Measurements from ENCODE around the gene ZFYVE28.
"Not testable (repeated sequence)": the region's sequence is repeated elsewhere in the genome, so short reads cannot be mapped to it uniquely, and the experiment has no call there.

Gene ZFYVE28

GRCh38 chr4:2446656-2447564 is 28.5 kb upstream of the ZFYVE28 start:
- DNase-seq, result no peak

DNA sequence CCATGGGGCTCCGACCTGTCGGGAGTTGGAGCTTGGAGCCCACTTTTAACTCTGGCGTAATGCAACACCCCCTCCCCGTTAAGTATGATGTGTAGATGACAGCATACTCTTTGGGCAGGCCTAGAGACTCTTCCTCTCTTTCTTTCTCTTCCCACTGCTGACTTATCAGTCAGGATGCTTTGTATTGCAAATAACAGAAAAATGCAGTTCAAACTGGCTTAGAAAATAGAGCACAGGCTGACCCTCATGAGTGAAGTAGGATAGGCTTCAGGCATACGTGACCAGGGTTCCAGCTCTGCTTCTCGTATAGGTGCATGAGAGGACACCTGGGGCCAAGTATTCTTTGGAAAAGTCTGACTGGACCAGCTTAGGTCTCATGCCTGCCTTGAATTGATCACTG is 27.1 kb upstream of the ZFYVE28 start:
- no peak for DNase-seq

DNA sequence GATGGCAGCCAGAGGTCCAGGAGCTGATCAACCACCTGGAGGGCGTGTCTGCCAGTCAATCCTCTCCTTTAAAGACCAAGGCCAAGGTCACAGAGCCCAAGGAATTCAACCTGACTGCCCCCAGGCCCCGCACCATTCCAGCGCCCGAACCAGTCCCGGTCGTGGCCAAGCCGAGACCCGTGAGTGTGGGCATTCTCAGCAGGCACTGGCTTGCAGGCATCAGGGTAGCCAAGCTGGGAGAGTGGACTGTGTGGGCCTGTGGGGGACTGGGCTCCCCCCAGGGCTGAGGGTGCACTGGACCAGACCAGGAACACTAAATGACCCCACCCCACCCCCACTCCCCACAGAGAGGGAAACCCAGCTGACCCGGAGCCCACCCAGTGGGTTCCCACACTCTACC is 26.7 kb upstream of the ZFYVE28 start:
- no peak for DNase-seq

- DNase-seq, result no peak
Measured at GRCh38 chr4:2443956-2444740, 25.7 kb upstream of the ZFYVE28 start.

GRCh38 chr4:2443061-2443730 is 24.8 kb upstream of the ZFYVE28 start:
- no peak for DNase-seq

DNA sequence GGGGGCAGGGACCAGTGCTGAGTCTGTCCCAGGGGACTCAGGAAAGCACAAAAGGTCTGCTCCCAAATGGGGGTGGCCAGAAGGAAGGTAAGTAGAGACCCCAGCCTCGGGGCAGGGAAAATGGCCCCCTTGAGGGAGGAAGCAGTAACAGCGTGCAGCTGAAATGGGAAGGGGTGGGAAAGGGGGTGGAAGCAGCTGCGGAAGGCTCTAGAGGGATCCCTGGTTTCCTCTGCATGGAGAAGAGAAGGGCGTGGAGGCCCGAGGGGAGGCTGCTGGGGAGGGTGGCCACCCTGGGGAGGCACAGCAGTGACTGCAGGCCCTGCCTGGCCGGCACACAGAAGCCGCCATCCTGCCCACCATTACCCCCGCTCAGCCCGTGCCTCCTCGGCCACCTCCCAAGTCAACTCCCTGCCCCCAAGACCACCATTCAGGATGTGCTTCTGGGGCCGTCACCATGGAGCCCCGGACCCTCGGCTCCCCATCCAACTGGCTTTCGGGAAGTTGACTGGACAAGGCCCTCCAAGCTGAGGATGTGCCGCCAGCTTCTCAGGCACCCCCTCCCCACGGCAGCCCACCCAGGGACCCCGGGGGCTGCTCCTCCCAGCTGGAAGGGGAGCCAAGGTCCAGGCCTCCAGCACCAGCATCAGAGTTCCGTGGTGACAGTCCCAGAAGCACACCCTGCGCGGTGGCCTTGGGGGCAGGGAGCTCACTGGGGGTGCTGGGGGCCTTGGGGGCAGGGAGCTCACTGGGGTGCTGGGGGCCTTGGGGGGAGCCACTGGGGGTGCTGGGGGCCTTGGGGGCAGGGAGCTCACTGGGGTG is 23.9 kb upstream of the ZFYVE28 start:
- DNase-seq, result no peak

GRCh38 chr4:2441393-2442174 is 23.1 kb upstream of the ZFYVE28 start:
- peak; percentile 60 for DNase-seq

GRCh38 chr4:2438822-2439718 is 20.6 kb upstream of the ZFYVE28 start:
- DNase-seq, result no peak

GRCh38 chr4:2437475-2438215 is 19.2 kb upstream of the ZFYVE28 start:
- no peak for DNase-seq

- DNase-seq, result no peak
Measured at GRCh38 chr4:2436761-2437474, 18.5 kb upstream of the ZFYVE28 start.

- no peak for DNase-seq
Measured at GRCh38 chr4:2436301-2436700, 17.9 kb upstream of the ZFYVE28 start.

GRCh38 chr4:2434420-2434819 is 16.0 kb upstream of the ZFYVE28 start:
- DNase-seq, result no peak

DNA sequence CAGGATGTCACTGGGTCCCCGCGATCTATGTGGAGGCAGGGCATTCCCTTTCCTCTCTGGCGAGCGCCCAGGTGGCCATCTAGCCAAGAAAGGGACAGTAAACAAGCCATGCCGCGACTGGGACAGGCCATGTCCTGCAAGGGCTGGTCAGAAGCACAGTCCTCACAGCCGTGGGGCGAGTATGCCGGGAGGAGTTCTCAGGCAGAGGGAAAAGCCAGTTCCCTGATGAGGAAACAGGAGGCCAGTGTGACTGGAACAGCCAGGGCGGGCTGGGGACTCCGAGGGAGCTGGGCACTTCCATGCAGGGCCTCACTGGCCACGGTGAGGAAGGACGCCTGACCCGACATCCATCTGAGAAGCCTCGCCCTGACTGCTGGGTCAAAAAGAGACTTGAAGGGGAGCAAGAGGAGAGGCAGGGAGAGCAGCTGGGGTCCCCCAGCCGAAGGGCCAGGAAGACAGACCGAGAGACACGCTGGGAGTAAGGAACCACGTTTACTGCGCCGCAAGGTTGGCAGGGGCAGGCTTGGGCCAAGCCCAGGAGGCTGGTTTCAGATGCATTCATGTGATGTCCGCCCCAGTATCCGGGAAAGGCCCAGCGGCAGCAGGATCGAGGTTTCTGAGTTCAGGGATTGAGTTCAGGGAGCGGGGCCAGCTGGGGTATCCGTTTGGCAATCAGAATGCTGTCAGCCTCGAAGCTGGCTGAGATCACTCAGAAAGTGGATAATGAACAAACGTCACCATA is 15.3 kb upstream of the ZFYVE28 start:
- no peak for DNase-seq

DNA sequence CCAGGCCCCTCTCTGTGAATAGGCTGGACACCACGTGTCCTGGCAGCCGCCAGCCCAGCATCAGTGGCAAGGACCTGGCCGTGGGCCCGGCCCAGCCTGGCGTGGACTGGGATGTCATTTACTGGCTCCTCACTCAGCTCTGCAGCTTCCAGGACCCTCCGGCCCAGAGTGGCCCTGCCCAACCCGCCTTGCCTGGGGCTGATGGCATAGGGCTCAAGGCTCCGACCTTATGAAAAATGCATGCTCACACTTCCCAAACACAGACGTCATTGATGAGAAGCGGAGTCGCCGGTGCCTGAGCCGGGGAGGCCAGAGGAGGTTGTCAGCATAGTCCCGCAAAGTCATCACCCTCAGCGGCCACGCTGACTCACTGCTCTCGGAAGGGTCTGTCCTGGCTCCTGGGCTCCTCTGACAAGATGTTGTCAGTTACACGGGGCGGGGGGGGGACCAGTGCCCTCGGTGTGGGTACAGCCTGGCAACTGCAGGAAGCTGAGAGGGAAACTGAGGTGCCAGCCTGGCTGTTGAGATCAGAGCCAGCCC is 14.6 kb upstream of the ZFYVE28 start:
- DNase-seq, result no peak

- no peak for DNase-seq
Measured at GRCh38 chr4:2432004-2432403, 13.6 kb upstream of the ZFYVE28 start.

GRCh38 chr4:2429945-2430757 is 11.7 kb upstream of the ZFYVE28 start:
- DNase-seq, result not testable (repeated sequence)

- no peak for DNase-seq
Measured at GRCh38 chr4:2428496-2429213, 10.2 kb upstream of the ZFYVE28 start.
